Measurements from ENCODE around the gene ZNF280B.
"Not testable (repeated sequence)": the region's sequence is repeated elsewhere in the genome, so short reads cannot be mapped to it uniquely, and the experiment has no call there.

The ZNF280B gene

DNA sequence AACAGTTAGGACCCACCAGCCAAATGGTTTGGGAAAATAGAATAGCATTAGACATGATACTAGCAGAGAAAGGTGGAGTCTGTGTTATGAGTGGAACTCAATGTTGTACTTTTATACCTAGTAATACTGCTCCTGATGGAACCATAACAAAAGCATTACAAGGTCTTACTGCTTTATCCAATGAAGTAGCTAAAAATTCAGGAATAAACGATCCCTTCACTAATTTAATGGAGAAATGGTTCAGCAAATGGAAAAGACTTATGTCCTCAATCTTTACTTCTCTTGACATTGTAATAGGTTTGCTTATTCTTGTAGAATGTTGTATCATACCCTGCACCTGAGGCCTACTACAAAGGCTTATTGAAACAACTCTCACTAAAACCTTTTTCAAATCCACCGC is 50.2 kb downstream of the ZNF280B start:
- H3K36me3 ChIP-seq (ENCODE audit: control insufficient read depth in 2 of 2, insufficient read depth in 2 of 2, low read length in 2 of 2) = no peaks in the 10 kb centered on the region
- peaks cover 10 to 18% of the 10 kb centered on the region in 2 donors for H3K9me3 ChIP-seq (ENCODE audit: control insufficient read depth in 2 of 2, low read length in 2 of 2)
- H3K27me3 ChIP-seq (ENCODE audit: control insufficient read depth in 2 of 2, insufficient read depth in 2 of 2, low read length in 2 of 2) = no peaks in the 10 kb centered on the region
- no peaks in the 10 kb centered on the region for H3K4me1 ChIP-seq (ENCODE audit: control insufficient read depth in 2 of 2, insufficient read depth in 2 of 2, low read length in 2 of 2)
- no peak overlapping the region for H3K9ac ChIP-seq (ENCODE audit: low read depth in 1 of 2, low read length in 2 of 2)
- H3K27ac ChIP-seq (ENCODE audit: low read depth in 2 of 2, low read length in 2 of 2) = no peak overlapping the region
- no peak overlapping the region for H3K4me3 ChIP-seq (ENCODE audit: low read length in 2 of 2)

DNA sequence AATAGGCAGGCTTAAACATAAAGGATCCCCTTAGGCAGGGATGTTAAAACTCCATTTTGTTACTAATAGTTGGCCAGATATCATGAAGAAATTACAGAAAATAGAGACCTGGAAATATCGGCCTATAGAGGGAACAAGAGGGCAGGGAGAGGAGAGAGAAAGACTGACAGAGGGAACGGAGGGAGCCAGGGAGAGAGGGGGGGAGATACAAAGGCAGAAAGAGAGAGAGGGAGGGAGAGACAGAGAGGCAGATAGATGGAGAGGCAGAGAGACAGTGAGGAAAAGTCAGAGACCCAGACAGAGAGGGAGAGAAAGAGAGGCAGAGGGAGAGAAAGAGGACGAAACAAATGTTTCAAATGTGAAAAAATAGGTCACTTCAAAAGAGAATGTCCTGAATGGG is 53.5 kb downstream of the ZNF280B start:
- Histone ChIP-seq H3K36me3 (ENCODE audit: control insufficient read depth in 2 of 2, insufficient read depth in 2 of 2, low read length in 2 of 2) (no peaks in the 10 kb centered on the region), H3K9me3 (ENCODE audit: control insufficient read depth in 2 of 2, low read length in 2 of 2) (peaks cover 10 to 19% of the 10 kb centered on the region in 2 donors)

DNA sequence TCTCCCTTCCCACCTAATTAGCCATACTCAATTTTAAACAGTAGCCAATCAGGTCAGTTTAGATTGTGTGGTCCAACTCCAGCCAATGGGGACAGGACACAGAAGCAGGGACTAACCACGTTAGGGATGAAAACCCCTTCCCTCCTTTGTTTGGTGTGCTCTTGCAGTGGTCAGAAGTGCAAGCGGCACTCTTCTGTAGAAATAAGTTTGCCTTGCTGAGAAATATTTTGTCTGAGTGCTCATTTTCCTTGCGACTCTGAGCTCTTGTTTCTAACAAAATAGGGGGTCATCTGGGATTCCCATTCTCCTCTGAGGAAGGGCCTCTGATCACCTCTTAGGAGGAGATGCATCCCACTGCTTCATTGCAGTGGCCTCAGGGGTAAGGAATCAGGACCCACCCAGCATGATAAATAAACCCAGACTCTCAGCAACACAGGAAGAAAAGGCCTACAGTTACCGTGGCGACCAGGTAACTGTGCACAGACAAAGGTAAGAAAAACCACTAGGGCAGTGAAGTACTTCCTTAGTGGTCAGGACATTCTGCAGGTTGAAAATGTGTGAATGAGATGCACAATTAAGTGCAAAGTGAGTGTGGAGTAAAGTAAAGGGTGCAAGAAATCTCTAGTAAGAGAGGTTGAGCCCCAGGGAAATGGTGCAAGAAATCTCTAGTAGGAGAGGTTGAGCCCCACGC is 55.4 kb downstream of the ZNF280B start:
- Histone ChIP-seq H3K27ac (ENCODE audit: low read depth in 2 of 2, low read length in 2 of 2) (no peak overlapping the region), H3K27me3 (ENCODE audit: control insufficient read depth in 2 of 2, insufficient read depth in 2 of 2, low read length in 2 of 2) (no peaks in the 10 kb centered on the region), H3K4me1 (ENCODE audit: control insufficient read depth in 2 of 2, insufficient read depth in 2 of 2, low read length in 2 of 2) (no peaks in the 10 kb centered on the region), H3K4me3 (ENCODE audit: low read length in 2 of 2) (no peak overlapping the region), H3K9me3 (ENCODE audit: control insufficient read depth in 2 of 2, low read length in 2 of 2) (peaks cover 0 to 5% of the 10 kb centered on the region in 2 donors), H3K9ac (ENCODE audit: low read depth in 1 of 2, low read length in 2 of 2) (no peak overlapping the region), H3K36me3 (ENCODE audit: control insufficient read depth in 2 of 2, insufficient read depth in 2 of 2, low read length in 2 of 2) (no peaks in the 10 kb centered on the region)

More for the DNA sequence above, 53.5 kb downstream of the ZNF280B start:
- Histone ChIP-seq H3K9ac (ENCODE audit: low read depth in 1 of 2, low read length in 2 of 2) (no peak overlapping the region), H3K4me3 (ENCODE audit: low read length in 2 of 2) (no peak overlapping the region), H3K27ac (ENCODE audit: low read depth in 2 of 2, low read length in 2 of 2) (no peak overlapping the region), H3K27me3 (ENCODE audit: control insufficient read depth in 2 of 2, insufficient read depth in 2 of 2, low read length in 2 of 2) (no peaks in the 10 kb centered on the region), H3K4me1 (ENCODE audit: control insufficient read depth in 2 of 2, insufficient read depth in 2 of 2, low read length in 2 of 2) (no peaks in the 10 kb centered on the region)

DNA sequence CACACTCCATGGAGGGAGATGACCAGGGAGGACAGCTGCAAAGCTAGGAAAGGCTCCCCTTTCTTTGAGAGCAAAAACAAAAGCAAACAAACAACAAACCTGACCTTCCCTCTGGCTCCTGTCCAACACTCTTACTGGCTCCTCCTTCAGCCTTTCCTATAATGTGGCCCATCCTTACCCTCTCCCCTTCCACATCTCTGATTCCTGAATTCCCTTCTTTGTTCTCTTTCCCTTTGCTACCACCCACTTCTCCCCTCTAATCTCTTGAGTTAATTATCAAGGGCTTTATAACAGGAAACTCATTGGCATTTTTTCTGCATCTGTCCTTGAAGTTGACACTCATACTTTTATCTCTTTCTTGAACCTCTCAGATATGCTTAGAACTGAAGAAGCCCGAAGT is 56.3 kb downstream of the ZNF280B start:
- Histone ChIP-seq H3K9ac (ENCODE audit: low read depth in 1 of 2, low read length in 2 of 2) (no peak overlapping the region), H3K9me3 (ENCODE audit: control insufficient read depth in 2 of 2, low read length in 2 of 2) (peaks cover 0 to 3% of the 10 kb centered on the region in 2 donors), H3K36me3 (ENCODE audit: control insufficient read depth in 2 of 2, insufficient read depth in 2 of 2, low read length in 2 of 2) (no peaks in the 10 kb centered on the region), H3K4me1 (ENCODE audit: control insufficient read depth in 2 of 2, insufficient read depth in 2 of 2, low read length in 2 of 2) (no peaks in the 10 kb centered on the region), H3K4me3 (ENCODE audit: low read length in 2 of 2) (no peak overlapping the region), H3K27me3 (ENCODE audit: control insufficient read depth in 2 of 2, insufficient read depth in 2 of 2, low read length in 2 of 2) (no peaks in the 10 kb centered on the region), H3K27ac (ENCODE audit: low read depth in 2 of 2, low read length in 2 of 2) (no peak overlapping the region)

DNA sequence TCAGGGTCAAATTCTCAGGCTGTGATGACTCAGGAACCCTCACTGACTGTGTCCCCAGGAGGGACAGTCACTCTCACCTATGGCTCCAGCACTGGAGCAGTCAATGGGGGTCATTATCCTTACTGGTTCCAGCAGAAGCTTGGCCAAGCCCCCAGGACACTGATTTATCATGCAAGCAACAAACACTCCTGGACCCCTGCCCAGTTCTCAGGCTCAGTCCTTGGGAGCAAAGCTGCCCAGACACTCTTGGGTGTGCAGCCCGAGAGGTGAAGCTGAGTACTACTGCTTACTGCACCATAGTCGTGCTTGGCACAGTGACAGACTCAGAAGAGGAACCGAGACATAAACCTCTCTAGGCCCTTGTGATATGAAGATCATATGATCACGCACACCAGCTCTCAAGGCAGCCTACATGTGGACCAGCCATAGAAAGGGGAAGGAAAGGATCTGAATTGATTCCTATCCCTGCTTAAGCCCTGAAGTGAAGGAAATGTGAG is 58.2 kb downstream of the ZNF280B start:
- peaks cover 0 to 3% of the 10 kb centered on the region in 2 donors for H3K9me3 ChIP-seq (ENCODE audit: control insufficient read depth in 2 of 2, low read length in 2 of 2)
- H3K27me3 ChIP-seq (ENCODE audit: control insufficient read depth in 2 of 2, insufficient read depth in 2 of 2, low read length in 2 of 2) = no peaks in the 10 kb centered on the region
- H3K4me1 ChIP-seq (ENCODE audit: control insufficient read depth in 2 of 2, insufficient read depth in 2 of 2, low read length in 2 of 2) = no peaks in the 10 kb centered on the region
- H3K36me3 ChIP-seq (ENCODE audit: control insufficient read depth in 2 of 2, insufficient read depth in 2 of 2, low read length in 2 of 2) = no peaks in the 10 kb centered on the region
- no peak overlapping the region for H3K9ac ChIP-seq (ENCODE audit: low read depth in 1 of 2, low read length in 2 of 2)
- no peak overlapping the region for H3K27ac ChIP-seq (ENCODE audit: low read depth in 2 of 2, low read length in 2 of 2)
- H3K4me3 ChIP-seq (ENCODE audit: low read length in 2 of 2) = no peak overlapping the region

DNA sequence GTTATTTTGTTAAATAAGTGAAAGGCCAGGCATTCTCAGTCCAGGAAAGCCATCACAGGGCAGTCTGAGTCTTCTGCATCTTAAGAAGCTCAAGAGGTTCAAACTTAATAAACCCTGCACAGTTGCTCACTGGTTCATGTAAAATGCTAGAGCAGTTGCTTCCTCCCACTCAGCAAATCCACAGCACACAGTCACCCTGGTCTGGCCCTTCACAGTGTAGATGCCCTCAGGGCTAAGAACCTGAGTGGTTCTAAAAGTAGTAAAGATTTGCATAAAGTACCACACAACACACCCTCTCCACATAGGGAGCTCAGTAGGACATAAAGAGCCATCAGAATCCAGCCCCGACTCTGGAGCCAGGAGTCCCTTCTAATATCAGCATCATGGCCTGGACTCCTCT is 58.7 kb downstream of the ZNF280B start:
- no peak overlapping the region for H3K4me3 ChIP-seq (ENCODE audit: low read length in 2 of 2)
- H3K27me3 ChIP-seq (ENCODE audit: control insufficient read depth in 2 of 2, insufficient read depth in 2 of 2, low read length in 2 of 2) = no peaks in the 10 kb centered on the region
- peaks cover 0 to 3% of the 10 kb centered on the region in 2 donors for H3K9me3 ChIP-seq (ENCODE audit: control insufficient read depth in 2 of 2, low read length in 2 of 2)
- no peaks in the 10 kb centered on the region for H3K4me1 ChIP-seq (ENCODE audit: control insufficient read depth in 2 of 2, insufficient read depth in 2 of 2, low read length in 2 of 2)
- H3K27ac ChIP-seq (ENCODE audit: low read depth in 2 of 2, low read length in 2 of 2) = no peak overlapping the region
- no peaks in the 10 kb centered on the region for H3K36me3 ChIP-seq (ENCODE audit: control insufficient read depth in 2 of 2, insufficient read depth in 2 of 2, low read length in 2 of 2)
- H3K9ac ChIP-seq (ENCODE audit: low read depth in 1 of 2, low read length in 2 of 2) = no peak overlapping the region

DNA sequence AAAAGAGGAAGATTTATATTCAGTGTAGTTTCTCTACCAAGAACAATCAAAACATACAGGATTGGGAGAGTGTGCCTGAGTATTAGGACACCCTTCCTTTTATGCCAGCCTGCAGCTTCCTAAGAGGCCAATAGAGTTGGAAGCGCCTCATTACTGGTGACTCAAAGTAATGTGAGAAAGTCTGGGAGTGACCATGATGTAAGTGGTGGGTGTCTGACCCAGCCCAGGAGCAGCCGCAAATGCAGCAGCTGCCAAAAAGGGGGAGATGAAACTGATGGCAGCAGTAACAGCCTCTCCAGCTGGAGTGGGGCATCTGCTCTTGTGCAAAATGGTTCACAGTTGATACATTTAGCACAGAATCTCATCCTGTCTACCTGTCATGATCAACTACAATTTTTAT is 62.0 kb downstream of the ZNF280B start:
- no peaks in the 10 kb centered on the region for H3K9me3 ChIP-seq (ENCODE audit: control insufficient read depth in 2 of 2, low read length in 2 of 2)
- no peak overlapping the region for H3K27ac ChIP-seq (ENCODE audit: low read depth in 2 of 2, low read length in 2 of 2)
- H3K4me3 ChIP-seq (ENCODE audit: low read length in 2 of 2) = no peak overlapping the region
- H3K36me3 ChIP-seq (ENCODE audit: control insufficient read depth in 2 of 2, insufficient read depth in 2 of 2, low read length in 2 of 2) = no peaks in the 10 kb centered on the region
- H3K27me3 ChIP-seq (ENCODE audit: control insufficient read depth in 2 of 2, insufficient read depth in 2 of 2, low read length in 2 of 2) = no peaks in the 10 kb centered on the region
- no peaks in the 10 kb centered on the region for H3K4me1 ChIP-seq (ENCODE audit: control insufficient read depth in 2 of 2, insufficient read depth in 2 of 2, low read length in 2 of 2)
- H3K9ac ChIP-seq (ENCODE audit: low read depth in 1 of 2, low read length in 2 of 2) = no peak overlapping the region

DNA sequence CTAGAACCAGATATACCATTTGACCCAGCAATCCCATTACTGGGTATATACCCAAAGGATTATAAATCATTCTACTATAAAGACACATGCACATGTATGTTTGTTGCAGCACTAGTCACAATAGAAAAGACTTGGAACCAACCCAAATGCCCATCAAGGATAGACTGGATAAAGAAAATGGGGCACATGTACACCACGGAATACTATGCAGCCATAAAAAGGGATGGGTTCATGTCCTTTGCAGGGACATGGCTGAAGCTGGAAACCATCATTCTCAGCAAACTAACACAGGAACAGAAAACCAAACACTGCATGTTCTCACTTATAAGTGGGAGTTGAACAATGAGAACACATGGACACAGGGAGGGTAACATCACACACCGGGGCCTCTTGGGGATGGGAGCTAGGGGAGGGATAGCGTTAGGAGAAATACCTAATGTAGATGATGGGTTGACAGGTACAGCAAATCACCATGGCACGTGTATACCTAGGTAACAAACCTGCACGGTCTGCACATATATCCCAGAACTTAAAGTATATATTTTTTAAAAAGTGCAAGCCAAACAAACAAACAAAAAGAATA is 64.4 kb downstream of the ZNF280B start:
- H3K27me3 ChIP-seq (ENCODE audit: control insufficient read depth in 2 of 2, insufficient read depth in 2 of 2, low read length in 2 of 2); H3K27ac ChIP-seq (ENCODE audit: low read depth in 2 of 2, low read length in 2 of 2); H3K9ac ChIP-seq (ENCODE audit: low read depth in 1 of 2, low read length in 2 of 2); H3K4me3 ChIP-seq (ENCODE audit: low read length in 2 of 2); H3K36me3 ChIP-seq (ENCODE audit: control insufficient read depth in 2 of 2, insufficient read depth in 2 of 2, low read length in 2 of 2); H3K4me1 ChIP-seq (ENCODE audit: control insufficient read depth in 2 of 2, insufficient read depth in 2 of 2, low read length in 2 of 2); H3K9me3 ChIP-seq (ENCODE audit: control insufficient read depth in 2 of 2, low read length in 2 of 2): not testable (repeated sequence)

DNA sequence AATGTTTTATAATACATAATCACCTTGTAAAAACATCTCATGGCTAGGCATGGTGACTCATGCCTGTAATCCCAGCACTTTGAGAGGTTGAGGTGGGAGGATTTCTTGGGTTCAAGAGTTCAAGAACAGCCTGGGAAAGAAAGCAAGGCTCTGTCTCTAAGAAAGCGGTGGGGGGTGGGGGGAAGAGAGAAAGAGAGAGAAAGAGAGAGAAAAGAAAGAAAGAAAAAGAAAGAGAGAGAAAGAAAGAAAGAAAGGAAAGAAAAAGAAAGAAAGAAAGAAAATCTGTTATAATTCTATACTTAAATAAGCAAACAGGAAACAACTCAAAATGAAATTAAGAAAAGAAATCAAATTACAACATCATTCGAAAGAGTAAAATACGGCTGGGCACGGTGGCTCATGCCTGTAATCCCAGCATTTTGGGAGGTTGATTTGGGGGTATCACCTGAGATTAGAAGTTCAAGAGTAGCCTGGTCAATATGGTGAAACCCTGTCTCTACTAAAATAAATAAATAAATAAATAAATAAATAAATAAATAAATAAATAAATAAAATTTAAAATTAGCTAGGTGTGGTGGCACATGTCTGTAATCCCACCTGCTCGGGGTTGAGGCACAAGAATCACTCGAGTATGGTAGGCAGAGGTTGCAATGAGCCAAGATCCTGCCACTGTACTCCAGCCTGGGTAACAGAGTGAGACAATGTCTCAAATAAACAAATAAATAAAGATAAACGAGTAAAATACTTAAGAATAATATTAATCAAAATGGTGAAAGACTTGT is 65.4 kb downstream of the ZNF280B start:
- Histone ChIP-seq H3K27me3 (ENCODE audit: control insufficient read depth in 2 of 2, insufficient read depth in 2 of 2, low read length in 2 of 2) (no peaks in the 10 kb centered on the region), H3K27ac (ENCODE audit: low read depth in 2 of 2, low read length in 2 of 2) (no peak overlapping the region), H3K4me3 (ENCODE audit: low read length in 2 of 2) (no peak overlapping the region), H3K9ac (ENCODE audit: low read depth in 1 of 2, low read length in 2 of 2) (no peak overlapping the region), H3K4me1 (ENCODE audit: control insufficient read depth in 2 of 2, insufficient read depth in 2 of 2, low read length in 2 of 2) (no peaks in the 10 kb centered on the region), H3K9me3 (ENCODE audit: control insufficient read depth in 2 of 2, low read length in 2 of 2) (no peaks in the 10 kb centered on the region), H3K36me3 (ENCODE audit: control insufficient read depth in 2 of 2, insufficient read depth in 2 of 2, low read length in 2 of 2) (no peaks in the 10 kb centered on the region)

DNA sequence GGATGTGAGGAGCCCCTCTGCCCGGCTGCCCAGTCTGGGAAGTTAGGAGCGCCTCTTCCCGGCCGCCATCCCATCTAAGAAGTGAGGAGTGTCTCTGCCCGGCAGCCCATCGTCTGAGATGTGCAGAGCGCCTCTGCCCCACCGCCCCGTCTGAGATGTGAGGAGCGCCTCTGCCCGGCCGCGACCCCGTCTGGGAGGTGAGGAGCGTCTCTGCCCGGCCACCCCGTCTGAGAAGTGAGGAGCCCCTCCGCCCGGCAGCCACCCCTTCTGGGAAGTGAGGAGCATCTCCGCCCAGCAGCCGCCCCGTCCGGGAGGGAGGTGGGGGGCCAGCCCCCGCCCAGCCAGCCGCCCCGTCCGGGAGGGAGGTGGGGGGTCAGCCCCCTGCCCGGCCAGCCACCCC is 66.9 kb downstream of the ZNF280B start:
- H3K36me3 ChIP-seq (ENCODE audit: control insufficient read depth in 2 of 2, insufficient read depth in 2 of 2, low read length in 2 of 2); H3K9ac ChIP-seq (ENCODE audit: low read depth in 1 of 2, low read length in 2 of 2); H3K27me3 ChIP-seq (ENCODE audit: control insufficient read depth in 2 of 2, insufficient read depth in 2 of 2, low read length in 2 of 2); H3K9me3 ChIP-seq (ENCODE audit: control insufficient read depth in 2 of 2, low read length in 2 of 2); H3K4me3 ChIP-seq (ENCODE audit: low read length in 2 of 2); H3K27ac ChIP-seq (ENCODE audit: low read depth in 2 of 2, low read length in 2 of 2); H3K4me1 ChIP-seq (ENCODE audit: control insufficient read depth in 2 of 2, insufficient read depth in 2 of 2, low read length in 2 of 2): not testable (repeated sequence)
